H1 (cell line): Measurements from ENCODE around the gene KLHL29. TPM values are rescaled to one million over a fixed set of nuclear protein-coding genes. Genes with fewer than 3 reads are reported as not detected.

Source experiments
- CTCF ChIA-PET: fragments of 300-600 bp; sonication (Branson Sonifier 250); formaldehyde crosslinking; loops from one replicate; lab custom pipeline; 2021; ENCODE audit not compliant: partially characterized antibody; lab: Charles Lee
- POLR2A ChIA-PET: fragments of 300-600 bp; sonication (Branson Sonifier 250); formaldehyde crosslinking; loops from one replicate; lab custom pipeline; 2021; ENCODE audit warnings: inconsistent platforms; ENCODE audit not compliant: partially characterized antibody; lab: Charles Lee
- DNase-seq, 2 experiments: peaks; one replicate each; pipeline versions ENCODE4 v3.0.0 to v3.0.0-alpha.2; 2010 to 2022; ENCODE audit warnings: low spot score in 2 of 2, low read depth in 1 of 2, mixed read lengths in 1 of 2
- FAIRE-seq: peaks from 2 replicates; lab custom pipeline; 2011; peaks lifted over from hg19 to GRCh38; lab: Jason Lieb, UNC
- H2AFZ ChIP-seq: 2 replicates; pipeline ENCODE4 v1.8.1; 2012; ENCODE audit warnings: low read length, inconsistent platforms
- H2AK5ac ChIP-seq: 2 replicates; pipeline ENCODE4 v1.6.1; 2013; ENCODE audit warnings: low read depth, low read length
- H2BK120ac ChIP-seq: replicated peaks from 2 replicates; pipeline ENCODE3; 2013; ENCODE audit warnings: low read depth, low read length, inconsistent platforms
- H2BK12ac ChIP-seq: 2 replicates; pipeline ENCODE4 v1.6.1; 2013; ENCODE audit warnings: low read depth, low read length
- H2BK15ac ChIP-seq: 2 replicates; pipeline ENCODE4 v1.6.1; 2013; ENCODE audit warnings: low read length
- H2BK20ac ChIP-seq: 2 replicates; pipeline ENCODE4 v1.6.1; 2013; ENCODE audit warnings: low read length
- H2BK5ac ChIP-seq: 2 replicates; pipeline ENCODE4 v1.6.1; 2013; ENCODE audit warnings: low read depth, low read length
- H3K14ac ChIP-seq: 2 replicates; pipeline ENCODE4 v1.6.1; 2013; ENCODE audit warnings: inconsistent platforms; ENCODE audit not compliant: insufficient read length
- H3K18ac ChIP-seq: 2 replicates; pipeline ENCODE4 v1.6.1; 2013; ENCODE audit warnings: low read length; ENCODE audit errors: extremely low read depth
- H3K23ac ChIP-seq: 2 replicates; pipeline ENCODE4 v1.6.1; 2013; ENCODE audit warnings: inconsistent platforms; ENCODE audit not compliant: insufficient read length
- H3K23me2 ChIP-seq: 2 replicates; pipeline ENCODE4 v1.6.1; 2013; ENCODE audit warnings: low read depth, low read length
- H3K27ac ChIP-seq: 2 replicates; pipeline ENCODE4 v1.6.1; 2011; ENCODE audit warnings: low read depth, low read length, inconsistent platforms
- H3K27me3 ChIP-seq, 4 experiments: replicated peaks in 1 of 4; 1 replicate in 1 of 4; 2 replicates in 3 of 4; pipeline versions ENCODE4 v1.6.1 to v1.8.1; 2011 to 2013; ENCODE audit warnings: low read length in 3 of 4, mild to moderate bottlenecking in 3 of 4, inconsistent platforms in 2 of 4, mixed read lengths in 2 of 4, moderate library complexity in 1 of 4; ENCODE audit not compliant: control insufficient read depth in 3 of 4, insufficient read depth in 3 of 4; ENCODE audit errors: extremely low read depth in 1 of 4
- H3K36me3 ChIP-seq, 4 experiments: 2 replicates each; pipeline versions ENCODE4 v1.6.1 to v1.8.1; 2011 to 2013; ENCODE audit warnings: mild to moderate bottlenecking in 4 of 4, low read length in 3 of 4, moderate library complexity in 2 of 4, control low read depth in 1 of 4, inconsistent platforms in 1 of 4; ENCODE audit not compliant: insufficient read depth in 4 of 4, control insufficient read depth in 2 of 4
- H3K4ac ChIP-seq: replicated peaks from 2 replicates; pipeline ENCODE3; 2013; ENCODE audit warnings: low read length, low read depth, mixed read lengths, inconsistent platforms; ENCODE audit not compliant: insufficient read length
- H3K4me1 ChIP-seq, 4 experiments: replicated peaks in 1 of 4; 1 replicate in 1 of 4; 2 replicates in 3 of 4; pipeline versions ENCODE4 v1.6.1 to v1.8.1; 2011 to 2013; ENCODE audit warnings: low read length in 3 of 4, inconsistent platforms in 2 of 4, mixed read lengths in 1 of 4; ENCODE audit not compliant: insufficient read depth in 4 of 4, control insufficient read depth in 3 of 4
- H3K4me2 ChIP-seq, 2 experiments: 2 replicates each; pipeline versions ENCODE4 v1.6.1 to v1.8.1; 2011 to 2013; ENCODE audit warnings: low read depth in 2 of 2, low read length in 2 of 2, control low read depth in 1 of 2, inconsistent platforms in 1 of 2, mild to moderate bottlenecking in 1 of 2; ENCODE audit not compliant: insufficient read depth in 1 of 2
- H3K4me3 ChIP-seq, 4 experiments: fragments of 200-600, 300-600 bp in 1 of 4; sonication (generic), shearing (Covaris generic), sonication (Bioruptor Twin) in 1 of 4; 2 replicates each; pipeline versions ENCODE4 v1.5.1 to v1.8.1; 2011 to 2016; ENCODE audit warnings: low read length in 4 of 4, low read depth in 3 of 4, control low read depth in 2 of 4, inconsistent platforms in 2 of 4, mild to moderate bottlenecking in 2 of 4, mixed read lengths in 1 of 4, moderate library complexity in 1 of 4; ENCODE audit not compliant: insufficient read depth in 2 of 4; ENCODE audit errors: extremely low read depth in 1 of 4
- H3K56ac ChIP-seq: replicated peaks from 2 replicates; pipeline ENCODE3; 2013; ENCODE audit warnings: low read depth, mild to moderate bottlenecking, mixed read lengths, low read length, inconsistent platforms; ENCODE audit not compliant: insufficient read length
- H3K79me1 ChIP-seq: 2 replicates; pipeline ENCODE4 v1.6.1; 2013; ENCODE audit warnings: low read depth, low read length, control low read depth
- H3K79me2 ChIP-seq, 2 experiments: 2 replicates each; pipeline versions ENCODE4 v1.6.1 to v1.8.1; 2012 to 2013; ENCODE audit warnings: low read length in 2 of 2, mild to moderate bottlenecking in 2 of 2, inconsistent platforms in 1 of 2; ENCODE audit not compliant: insufficient read depth in 2 of 2, control insufficient read depth in 1 of 2
- H3K9ac ChIP-seq, 4 experiments: replicated peaks in 1 of 4; 1 replicate in 1 of 4; 2 replicates in 3 of 4; pipeline versions ENCODE4 v1.6.1 to v1.8.1; 2011 to 2013; ENCODE audit warnings: low read depth in 3 of 4, low read length in 3 of 4, control low read depth in 2 of 4, mild to moderate bottlenecking in 2 of 4, moderate library complexity in 2 of 4, inconsistent platforms in 1 of 4; ENCODE audit errors: extremely low read depth in 1 of 4
- H3K9me3 ChIP-seq, 2 experiments: 2 replicates each; pipeline versions ENCODE4 v1.6.1 to v1.8.1; 2012 to 2013; ENCODE audit warnings: mild to moderate bottlenecking in 2 of 2, moderate library complexity in 2 of 2, control low read depth in 1 of 2, inconsistent platforms in 1 of 2, low read depth in 1 of 2, low read length in 1 of 2, mixed read lengths in 1 of 2; ENCODE audit not compliant: insufficient read depth in 2 of 2
- H4K20me1 ChIP-seq, 2 experiments: replicated peaks in 1 of 2; 2 replicates each; pipeline versions ENCODE3 to v1.8.1; 2011 to 2013; ENCODE audit warnings: inconsistent platforms in 2 of 2, low read length in 2 of 2, mild to moderate bottlenecking in 1 of 2; ENCODE audit not compliant: insufficient read depth in 2 of 2, control insufficient read depth in 1 of 2
- H4K5ac ChIP-seq: 2 replicates; pipeline ENCODE4 v1.6.1; 2013; ENCODE audit warnings: low read length, low read depth, mixed read lengths, inconsistent platforms; ENCODE audit not compliant: insufficient read length
- H4K8ac ChIP-seq: 2 replicates; pipeline ENCODE4 v1.8.0; 2013; ENCODE audit warnings: mild to moderate bottlenecking, moderate library complexity, low read length, inconsistent platforms; ENCODE audit not compliant: insufficient read depth; ENCODE audit errors: extremely low read depth
- H4K91ac ChIP-seq: replicated peaks from 2 replicates; pipeline ENCODE3; 2013; ENCODE audit warnings: low read length, mixed read lengths, inconsistent platforms; ENCODE audit not compliant: insufficient read length
- ASH2L ChIP-seq: fragments of 200-600, 300-600 bp; sonication (generic); IDR thresholded peaks from one replicate; pipeline ENCODE4 v1.7.1; 2017; ENCODE audit warnings: low read length
- CHD1 ChIP-seq: IDR thresholded peaks from 2 replicates; pipeline ENCODE4 v1.6.1; 2012; ENCODE audit warnings: low read depth, low read length, improper control_type of control experiment
- GABPA ChIP-seq: IDR thresholded peaks from 2 replicates; pipeline ENCODE4 v1.6.1; 2011; ENCODE audit warnings: mild to moderate bottlenecking, low read length, moderate library complexity, borderline replicate concordance; ENCODE audit not compliant: insufficient read depth
- HDAC2 ChIP-seq, 2 experiments: fragments of 300-600 bp in 1 of 2; sonication (generic) in 1 of 2; IDR thresholded peaks; 2 replicates each; pipeline ENCODE4 v1.6.1; 2011 to 2012; ENCODE audit warnings: low read depth in 2 of 2, low read length in 2 of 2, mild to moderate bottlenecking in 2 of 2, moderate library complexity in 2 of 2, borderline replicate concordance in 1 of 2, inconsistent platforms in 1 of 2
- POLR2AphosphoS5 ChIP-seq: IDR thresholded peaks from 2 replicates; pipeline ENCODE4 v1.6.1; 2011; ENCODE audit warnings: low read depth, low read length
- RFX5 ChIP-seq: IDR thresholded peaks from 2 replicates; pipeline ENCODE4 v1.6.1; 2011; ENCODE audit warnings: low read depth, low read length, improper control_type of control experiment, borderline replicate concordance
- WGBS, 2 experiments: shearing (Covaris generic) in 1 of 2; methylation state at CpG; one replicate each; pipeline versions ENCODE4 v1.1.6 to v1.1.7; 2013 to 2015; ENCODE audit warnings: low lambda C conversion rate in 2 of 2, mixed read lengths in 2 of 2, inconsistent platforms in 1 of 2, low coverage in 1 of 2, missing lambda C conversion rate in 1 of 2; ENCODE audit not compliant: insufficient replicate concordance in 2 of 2, insufficient coverage in 1 of 2, insufficient read length in 1 of 2; ENCODE audit errors: extremely low coverage in 1 of 2, missing lambda C conversion rate in 1 of 2; 5-methylcytosine and 5-hydroxymethylcytosine counted together
- polyA plus RNA-seq, 7 experiments: library from polyadenylated mRNA; depleted of rRNA in 3 of 7; stranded (reverse) in 5 of 7; unstranded in 2 of 7; fragments of >200 nt in 5 of 7; fragments of 200-250 nt in 2 of 7; gene quantifications; 1 replicate in 5 of 7; 2 replicates in 1 of 7; 4 replicates in 1 of 7; pipeline versions ENCODE4 v1.2.1 to v1.2.3, GENCODE V29; 2011 to 2013; ENCODE audit warnings: missing spikeins in 2 of 7, mixed read lengths in 2 of 7
- total RNA-seq: library from RNA; stranded (reverse); fragmentation: NEBNext Ultra II Directional; extraction: Animal tissue kit (Norgen Biotek cat#: 25700); gene quantifications from 2 replicates; pipeline ENCODE4 v1.2.1, GENCODE V29; 2021

The KLHL29 gene
- total and polyA plus RNA-seq, 2 of the 8 experiments (the other 6 are each of a cell fraction or from before 2014, with no cell fraction given) = 1.1 to 4.7 TPM

DNA sequence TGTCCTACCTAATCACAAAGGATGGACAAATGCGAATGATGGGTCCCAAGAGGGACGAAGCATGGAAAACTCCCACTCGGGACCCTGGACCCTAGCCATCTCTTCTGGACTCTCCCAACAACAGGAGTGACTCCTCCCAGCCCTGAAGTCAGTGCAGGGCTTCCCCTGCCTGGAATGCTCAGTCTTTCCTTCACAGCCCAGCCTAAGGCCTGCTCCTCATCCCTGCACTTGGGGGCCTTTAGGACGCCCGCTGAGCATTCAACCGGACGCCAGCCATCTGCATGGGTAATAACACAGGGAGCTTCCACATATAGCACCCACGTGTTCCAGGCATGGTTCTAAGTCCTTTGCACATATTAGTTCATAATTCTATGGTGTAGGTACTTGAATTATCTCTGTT, 237.5 kb downstream of the KLHL29 start:
- no peak overlapping the region for H2BK5ac ChIP-seq
- peaks cover 0 to 8% of the 10 kb centered on the region in 2 experiments; a peak in 2 of 4 replicates for H3K9me3 ChIP-seq
- H4K20me1 ChIP-seq = no peaks in the 10 kb centered on the region
- H2AFZ ChIP-seq = no peak overlapping the region
- no peak for TF ChIP-seq POLR2AphosphoS5
- TF ChIP-seq GABPA = no peak
- no peak for TF ChIP-seq RFX5
- TF ChIP-seq CHD1 = no peak
- no peak for TF ChIP-seq ASH2L
- no peak for TF ChIP-seq HDAC2 (IDR thresholded peaks at IDR 0.05; ENCODE audit: borderline replicate concordance in 1 of 2, low read depth in 2 of 2, low read length in 2 of 2)
- TF ChIP-seq, all 59 proteins: peak for 0
- H3K79me1 ChIP-seq = no peaks in the 10 kb centered on the region
- H3K27ac ChIP-seq = no peak overlapping the region
- H3K23ac ChIP-seq = no peak overlapping the region
- H2BK15ac ChIP-seq = no peak overlapping the region
- H4K5ac ChIP-seq = no peak overlapping the region
- no peak overlapping the region for H3K4me3 ChIP-seq
- peak overlapping the region; percentile 22 for H4K8ac ChIP-seq
- no peaks in the 10 kb centered on the region for H3K36me3 ChIP-seq
- H3K9ac ChIP-seq = no peak overlapping the region
- no peak overlapping the region for H3K56ac ChIP-seq
- no peak overlapping the region for H4K91ac ChIP-seq
- no peak overlapping the region for H3K4ac ChIP-seq
- H2BK12ac ChIP-seq = no peak overlapping the region
- DNase-seq (no peak), FAIRE-seq (no peak)
- H3K23me2 ChIP-seq = no peaks in the 10 kb centered on the region
- ChIA-PET POLR2A (no interaction called here), CTCF (interaction anchor here (0.8 to 8.8 kb wide), 11 partner anchors 8 to 331 kb away, joined by 3 to 148 read pairs (median 4); no protein-coding TSS in a partner anchor)
- 91% methylated on average over 8 of the region's 8 CpGs; no CpG with 5 or more reads in 1 of the 2 experiments for WGBS, 2 experiments
- H3K4me1 ChIP-seq = peaks cover 0 to 6% (median 0%) of the 10 kb centered on the region in 4 experiments; a peak in 1 of 7 replicates
- no peak overlapping the region for H3K4me2 ChIP-seq
- no peak overlapping the region for H2BK120ac ChIP-seq
- H3K79me2 ChIP-seq = no peaks in the 10 kb centered on the region
- H3K18ac ChIP-seq = no peak overlapping the region
- no peaks in the 10 kb centered on the region; a peak in 1 of 7 replicates for H3K27me3 ChIP-seq
- H2AK5ac ChIP-seq = 0 out of 2 replicates have a peak overlapping the region, but pooled peaks have one; percentile 53
- H3K14ac ChIP-seq = no peak overlapping the region
- H2BK20ac ChIP-seq = no peak overlapping the region
